ENCODE data around the gene ADAMTS6. TPM values are rescaled to one million over a fixed set of nuclear protein-coding genes. Genes with fewer than 3 reads are reported as not detected.

ADAMTS6 gene
- total and polyA plus RNA-seq, 2 of the 13 experiments (the other 11 are each of a cell fraction or from before 2014, with no cell fraction given): 3.1 to 8.2 TPM

GRCh38 chr5:65423623-65424022, 58.1 kb downstream of the ADAMTS6 start:
- Histone ChIP-seq H3K36me3 (replicated peaks in 1 of 2; ENCODE audit: control insufficient read depth in 1 of 2, insufficient read depth in 2 of 2, low read length in 2 of 2) (no peaks in the 10 kb centered on the region), H3K79me2 (ENCODE audit: insufficient read depth, low read length) (no peaks in the 10 kb centered on the region), H3K4me3 (replicated peaks in 1 of 3; ENCODE audit: insufficient read depth in 1 of 3, low read depth in 2 of 3, low read length in 3 of 3) (no peak overlapping the region), H3K9ac (ENCODE audit: insufficient read depth, low read depth, low read length) (no peak overlapping the region), H3K4me1 (ENCODE audit: insufficient read depth, low read length) (no peaks in the 10 kb centered on the region), H3K4me2 (ENCODE audit: low read depth, low read length) (no peak overlapping the region), H3K9me3 (ENCODE audit: low read length) (no peaks in the 10 kb centered on the region), H3K27ac (ENCODE audit: extremely low read length, insufficient read depth, low read length) (no peak overlapping the region), H3K27me3 (ENCODE audit: control insufficient read depth in 1 of 2, insufficient read depth in 2 of 2, low read length in 2 of 2) (no peaks in the 10 kb centered on the region), H2AFZ (ENCODE audit: low read length) (no peak overlapping the region), H4K20me1 (ENCODE audit: insufficient read depth, low read length) (no peaks in the 10 kb centered on the region)
- no TSS peak for BruUV-seq (replicated peaks)
- WGBS (ENCODE audit: low lambda C conversion rate): 39% methylated on average over 1 of the region's 1 CpG
- TF ChIP-seq MAFK (conservative IDR thresholded peaks at IDR 0.05 in 1 of 2, IDR thresholded peaks at IDR 0.05 in 1 of 2; ENCODE audit: low read length in 2 of 2): peak; percentile 14 to 58; a peak in 2 of 4 replicates
- no peak for TF ChIP-seq ZNF670 (CRISPR knock-in tag; IDR thresholded peaks at IDR 0.05; ENCODE audit: borderline replicate concordance)
- TF ChIP-seq MAFF (IDR thresholded peaks at IDR 0.05; ENCODE audit: low read depth, low read length): 0 out of 2 replicates have a peak, but pooled peaks have one; percentile 25
- DNase-seq (ENCODE audit: low spot score) (no peak), ATAC-seq (no peak), FAIRE-seq (no peak)
- intact Hi-C loops (cut with micrococcal nuclease; ENCODE audit: unreplicated experiment) (no loop called here), in situ Hi-C loops (cut with HindIII; ENCODE audit: extremely low pct_ligation_motif_present, low pct_unique_long_range_greater_than_20kb) (no loop called here)
- CTCF ChIA-PET (ENCODE audit: low intra/inter-chr PET ratio, low total read pairs): no interaction called here
- POLR2A ChIA-PET: no interaction called here

GRCh38 chr5:65418661-65419060, 63.1 kb downstream of the ADAMTS6 start:
- H3K4me3 ChIP-seq (replicated peaks in 1 of 3; ENCODE audit: insufficient read depth in 1 of 3, low read depth in 2 of 3, low read length in 3 of 3): no peak overlapping the region
- no peaks in the 10 kb centered on the region for H3K27me3 ChIP-seq (ENCODE audit: control insufficient read depth in 1 of 2, insufficient read depth in 2 of 2, low read length in 2 of 2)
- ChIA-PET CTCF (ENCODE audit: low intra/inter-chr PET ratio, low total read pairs) (no interaction called here), POLR2A (no interaction called here)
- intact Hi-C loops (cut with micrococcal nuclease; ENCODE audit: unreplicated experiment) (no loop called here), in situ Hi-C loops (cut with HindIII; ENCODE audit: extremely low pct_ligation_motif_present, low pct_unique_long_range_greater_than_20kb) (no loop called here)
- peaks cover 12% of the 10 kb centered on the region for H3K9me3 ChIP-seq (ENCODE audit: low read length)
- no peak overlapping the region for H3K27ac ChIP-seq (ENCODE audit: extremely low read length, insufficient read depth, low read length)
- no peaks in the 10 kb centered on the region for H3K36me3 ChIP-seq (replicated peaks in 1 of 2; ENCODE audit: control insufficient read depth in 1 of 2, insufficient read depth in 2 of 2, low read length in 2 of 2)
- FAIRE-seq (no peak), ATAC-seq (no peak), DNase-seq (ENCODE audit: low spot score) (no peak)
- no peaks in the 10 kb centered on the region for H3K79me2 ChIP-seq (ENCODE audit: insufficient read depth, low read length)
- no peaks in the 10 kb centered on the region for H4K20me1 ChIP-seq (ENCODE audit: insufficient read depth, low read length)
- no peak overlapping the region for H2AFZ ChIP-seq (ENCODE audit: low read length)
- H3K4me1 ChIP-seq (ENCODE audit: insufficient read depth, low read length): no peaks in the 10 kb centered on the region
- no TSS peak for BruUV-seq (replicated peaks)
- no peak overlapping the region for H3K9ac ChIP-seq (ENCODE audit: insufficient read depth, low read depth, low read length)
- 50% methylated on average over 2 of the region's 2 CpGs for WGBS (ENCODE audit: low lambda C conversion rate)
- H3K4me2 ChIP-seq (ENCODE audit: low read depth, low read length): no peak overlapping the region
- TF ChIP-seq ZNF468 (CRISPR knock-in tag; IDR thresholded peaks at IDR 0.05): no peak
- TF ChIP-seq CEBPB (IDR thresholded peaks at IDR 0.05; ENCODE audit: borderline replicate concordance, low read depth, low read length): no peak
- TF ChIP-seq NR3C1 (CRISPR knock-in tag; IDR thresholded peaks at IDR 0.05): no peak
- TF ChIP-seq HMGXB3 (CRISPR knock-in tag; IDR thresholded peaks at IDR 0.05; ENCODE audit: borderline replicate concordance): no peak
- no peak for TF ChIP-seq ZNF253 (CRISPR knock-in tag; IDR thresholded peaks at IDR 0.05; ENCODE audit: borderline replicate concordance)
- no peak for TF ChIP-seq ZNF792 (CRISPR knock-in tag; IDR thresholded peaks at IDR 0.05)
- TF ChIP-seq SOX6 (IDR thresholded peaks at IDR 0.05): no peak
- no peak for TF ChIP-seq SOX6 (CRISPR knock-in tag; IDR thresholded peaks at IDR 0.05)
- no peak for TF ChIP-seq NKX3-1 (CRISPR knock-in tag; IDR thresholded peaks at IDR 0.05)
- no peak for TF ChIP-seq PAXIP1 (CRISPR knock-in tag; conservative IDR thresholded peaks at IDR 0.05)
